Upper lobe of left lung (tissue), 4 donors: ENCODE results near the gene C1QTNF6.

Experiments
- POLR2A ChIP-seq, 4 donors: fragments of 450-650 bp; IDR thresholded peaks; one replicate each; pipeline ENCODE4 v1.5.1; 2016 to 2017; ENCODE audit warnings: antibody characterized with exemption in 4 of 4, mild to moderate bottlenecking in 2 of 4
- TF ChIP-seq, protein P1 (sequence below), 6 experiments: fragments of 450-650 bp in 4 of 6; fragments of 200-600 bp in 2 of 6; sonication (generic) in 2 of 6; IDR thresholded peaks; one replicate each; pipeline ENCODE4 v1.5.1; 2016 to 2019; ENCODE audit warnings: antibody characterized with exemption in 6 of 6

DNA sequence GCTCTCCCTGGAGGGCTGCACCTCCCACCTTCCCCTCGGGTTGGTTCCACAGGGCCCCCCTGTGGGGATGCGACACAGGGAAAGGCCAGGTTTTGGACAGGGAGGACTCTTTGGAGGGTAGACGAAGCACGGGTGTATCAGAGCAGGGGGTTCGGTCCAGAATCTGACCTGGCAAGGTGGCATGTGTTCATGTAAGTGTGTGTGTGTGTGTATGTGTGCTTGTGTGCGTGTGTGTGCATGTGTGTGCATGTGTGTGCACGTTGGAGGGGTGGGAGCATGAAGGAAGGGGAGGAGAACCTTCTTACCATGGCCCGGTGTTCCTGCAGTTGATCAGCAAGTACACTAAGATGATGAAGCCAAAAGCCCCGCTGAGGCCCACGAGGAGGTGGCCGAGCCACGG is 53.0 kb downstream of the C1QTNF6 start:
- TF ChIP-seq, protein P1, sequence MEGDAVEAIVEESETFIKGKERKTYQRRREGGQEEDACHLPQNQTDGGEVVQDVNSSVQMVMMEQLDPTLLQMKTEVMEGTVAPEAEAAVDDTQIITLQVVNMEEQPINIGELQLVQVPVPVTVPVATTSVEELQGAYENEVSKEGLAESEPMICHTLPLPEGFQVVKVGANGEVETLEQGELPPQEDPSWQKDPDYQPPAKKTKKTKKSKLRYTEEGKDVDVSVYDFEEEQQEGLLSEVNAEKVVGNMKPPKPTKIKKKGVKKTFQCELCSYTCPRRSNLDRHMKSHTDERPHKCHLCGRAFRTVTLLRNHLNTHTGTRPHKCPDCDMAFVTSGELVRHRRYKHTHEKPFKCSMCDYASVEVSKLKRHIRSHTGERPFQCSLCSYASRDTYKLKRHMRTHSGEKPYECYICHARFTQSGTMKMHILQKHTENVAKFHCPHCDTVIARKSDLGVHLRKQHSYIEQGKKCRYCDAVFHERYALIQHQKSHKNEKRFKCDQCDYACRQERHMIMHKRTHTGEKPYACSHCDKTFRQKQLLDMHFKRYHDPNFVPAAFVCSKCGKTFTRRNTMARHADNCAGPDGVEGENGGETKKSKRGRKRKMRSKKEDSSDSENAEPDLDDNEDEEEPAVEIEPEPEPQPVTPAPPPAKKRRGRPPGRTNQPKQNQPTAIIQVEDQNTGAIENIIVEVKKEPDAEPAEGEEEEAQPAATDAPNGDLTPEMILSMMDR (IDR thresholded peaks at IDR 0.05): no peak
- TF ChIP-seq POLR2A (IDR thresholded peaks at IDR 0.05): no peak
